Measurements from ENCODE around the gene PRR4.

DNA sequence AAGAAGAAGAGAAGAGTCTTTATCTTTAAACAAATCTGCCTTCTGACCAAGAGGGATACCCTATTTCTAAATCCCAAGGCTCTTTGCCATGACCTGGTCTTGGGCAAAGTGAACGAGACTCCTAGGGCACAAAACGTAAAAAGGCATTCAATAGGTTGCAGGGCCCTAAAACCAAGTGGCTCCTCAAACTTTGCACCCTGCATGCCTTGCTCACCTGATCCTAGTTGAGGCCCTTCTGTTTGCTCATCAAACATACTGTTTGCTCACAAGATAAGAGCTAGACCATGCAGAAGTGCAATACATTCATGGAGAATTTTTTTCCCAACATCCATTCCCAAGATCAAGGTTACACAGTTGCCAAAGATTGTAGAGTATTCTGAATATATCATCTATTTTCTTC lies 42.7 kb upstream of the PRR4 start:
- TF ChIP-seq, protein P1, sequence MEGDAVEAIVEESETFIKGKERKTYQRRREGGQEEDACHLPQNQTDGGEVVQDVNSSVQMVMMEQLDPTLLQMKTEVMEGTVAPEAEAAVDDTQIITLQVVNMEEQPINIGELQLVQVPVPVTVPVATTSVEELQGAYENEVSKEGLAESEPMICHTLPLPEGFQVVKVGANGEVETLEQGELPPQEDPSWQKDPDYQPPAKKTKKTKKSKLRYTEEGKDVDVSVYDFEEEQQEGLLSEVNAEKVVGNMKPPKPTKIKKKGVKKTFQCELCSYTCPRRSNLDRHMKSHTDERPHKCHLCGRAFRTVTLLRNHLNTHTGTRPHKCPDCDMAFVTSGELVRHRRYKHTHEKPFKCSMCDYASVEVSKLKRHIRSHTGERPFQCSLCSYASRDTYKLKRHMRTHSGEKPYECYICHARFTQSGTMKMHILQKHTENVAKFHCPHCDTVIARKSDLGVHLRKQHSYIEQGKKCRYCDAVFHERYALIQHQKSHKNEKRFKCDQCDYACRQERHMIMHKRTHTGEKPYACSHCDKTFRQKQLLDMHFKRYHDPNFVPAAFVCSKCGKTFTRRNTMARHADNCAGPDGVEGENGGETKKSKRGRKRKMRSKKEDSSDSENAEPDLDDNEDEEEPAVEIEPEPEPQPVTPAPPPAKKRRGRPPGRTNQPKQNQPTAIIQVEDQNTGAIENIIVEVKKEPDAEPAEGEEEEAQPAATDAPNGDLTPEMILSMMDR (conservative IDR thresholded peaks at IDR 0.05) = no peak
- no peak for TF ChIP-seq ZFX (IDR thresholded peaks at IDR 0.05)

All from C4-2B (cell line).